Heart left ventricle (tissue), 16 donors: ENCODE results near the gene MRPL19. TPM values are rescaled to one million over a fixed set of nuclear protein-coding genes. Genes with fewer than 3 reads are reported as not detected.

Source experiments
- ATAC-seq, 4 donors: fragments of 200-7000 bp; cut with Tn5 transposase; one replicate each; pipeline ENCODE4 v1.9.1; 2020 to 2022; ENCODE audit warnings: moderate library complexity in 4 of 4, mild to moderate bottlenecking in 3 of 4, moderate number of reproducible peaks in 1 of 4
- DNase-seq, 5 donors: peaks; one replicate each; pipeline ENCODE4 v3.0.0-alpha.2; 2020
- H3K27ac ChIP-seq, 12 donors: fragments of 200-600 bp; sonication (generic) in 4 of 12; one replicate each; pipeline versions ENCODE4 v1.5.0 to v1.8.0; 2016 to 2022; ENCODE audit warnings: mild to moderate bottlenecking in 2 of 12
- H3K27me3 ChIP-seq, 9 donors: fragments of 200-600 bp; sonication (generic) in 2 of 9; one replicate each; pipeline versions ENCODE4 v1.5.1 to v1.8.0; 2016 to 2022; ENCODE audit warnings: mild to moderate bottlenecking in 3 of 9
- H3K36me3 ChIP-seq, 9 donors: fragments of 200-600 bp; sonication (generic) in 2 of 9; one replicate each; pipeline versions ENCODE4 v1.5.0 to v1.8.0; 2018 to 2022; ENCODE audit warnings: mild to moderate bottlenecking in 2 of 9
- H3K4me1 ChIP-seq, 12 donors: fragments of 200-600 bp; sonication (generic) in 4 of 12; one replicate each; pipeline versions ENCODE4 v1.5.0 to v1.8.0; 2016 to 2022; ENCODE audit warnings: mild to moderate bottlenecking in 3 of 12
- H3K4me3 ChIP-seq, 12 donors: fragments of 200-600 bp; sonication (generic) in 4 of 12; one replicate each; pipeline versions ENCODE4 v1.5.0 to v1.8.0; 2017 to 2022; ENCODE audit warnings: mild to moderate bottlenecking in 9 of 12, moderate library complexity in 4 of 12
- H3K9me3 ChIP-seq, 12 donors: fragments of 200-600 bp; sonication (generic) in 4 of 12; one replicate each; pipeline versions ENCODE4 v1.5.0 to v1.8.0; 2016 to 2022; ENCODE audit warnings: mild to moderate bottlenecking in 1 of 12
- CTCF ChIP-seq, 12 donors: fragments of 200-600 bp; sonication (generic) in 4 of 12; IDR thresholded peaks; one replicate each; pipeline versions ENCODE4 v1.5.0 to v1.8.0; 2018 to 2022; ENCODE audit warnings: antibody characterized with exemption in 12 of 12, mild to moderate bottlenecking in 5 of 12
- POLR2A ChIP-seq, 2 donors: fragments of 450-650 bp; IDR thresholded peaks; one replicate each; pipeline ENCODE4 v1.6.1; 2017; ENCODE audit warnings: antibody characterized with exemption in 2 of 2, mild to moderate bottlenecking in 2 of 2, moderate library complexity in 2 of 2
- WGBS, 4 donors: extraction: QIAGEN DNeasy Blood & Tissue Kit in 2 of 4; methylation state at CpG; one replicate each; pipeline versions ENCODE4 v1.1.5 to v1.1.7; 2013 to 2018; 5-methylcytosine and 5-hydroxymethylcytosine counted together
- intact Hi-C, 10 donors: fragments of 100-400 bp; cut with DNase I; formaldehyde crosslinking; loops; one replicate each; pipeline versions ENCODE4 v1.11.1 to v1.14.2; 2022
- polyA plus RNA-seq, 2 donors: library from polyadenylated mRNA; stranded (reverse); fragments of 200-250 nt; gene quantifications; one replicate each; pipeline ENCODE4 v1.2.3, GENCODE V29; 2013
- total RNA-seq, 9 donors: library from RNA; depleted of rRNA in 2 of 9; stranded (reverse); fragments of >200 nt in 2 of 9; fragmentation: NEBNext Ultra II Directional in 3 of 9; extraction: Animal tissue kit (Norgen Biotek cat#: 25700) in 3 of 9; gene quantifications; one replicate each; pipeline versions ENCODE4 v1.1.0 to v1.2.4, GENCODE V29; 2016 to 2023
- donor health status: ischemic (EF 13 %, LVEDD 7.1; RV severe dilation, severe dysfunction).
- donor health status: healthy with polysubstance abuse.
- donor health status: DM: no; HTN: yes; CAD: no.
- donor health status: DM: no; HTN: no; CAD: no.
- donor health status: ischemic (EF 25% LVEDD 6.9; RV normal size, moderate dysfunction).
- donor health status: ischemic (EF 25% LVEDD 5.7; RV mildly dilated, moderate dysfunction).
- donor health status: healthy.
- donor health status: DM: yes; HTN: yes; CAD: no.
- donor health status: ischemic (EF 35%, LVEDD 5.7; RV mildly dilated, moderate dysfunction).
- donor health status: nonischemic (EF 11% LVEDD 7.7; RV severe dilation, severe dysfunction).
- donor health status: DM: yes; HTN: yes; CAD: no.
- donor health status: PGD.
- donor health status: ischemic (EF 29% LVEDD 5.4; RV normal size, mild dysfunction).
- donor health status: nonischemic (EF 23%, LVEDD 6.1; RV moderate dilation, normal function).

Gene MRPL19
- total and polyA plus RNA-seq, 11 donors: 19.7 to 82.8 (median 56.4) TPM

- Histone ChIP-seq H3K27me3 (peaks cover 0 to 7% (median 0%) of the 10 kb centered on the region in 9 donors), H3K36me3 (no peaks in the 10 kb centered on the region), H3K4me3 (no peak overlapping the region), H3K4me1 (no peaks in the 10 kb centered on the region), H3K27ac (no peak overlapping the region), H3K9me3 (peaks cover 0 to 8% (median 0%) of the 10 kb centered on the region in 12 donors)
- intact Hi-C loops: no loop called here
- DNase-seq (no peak), ATAC-seq (no peak)
- TF ChIP-seq CTCF (IDR thresholded peaks at IDR 0.05) (no peak), POLR2A (IDR thresholded peaks at IDR 0.05) (no peak)
- 80 to 88% (median 83%) methylated on average over 1 of the region's 1 CpG for WGBS, 4 donors
These were observed 73.9 kb downstream of the MRPL19 start for GRCh38 chr2:75720525-75720924.

- Histone ChIP-seq H3K4me3 (no peak overlapping the region), H3K27me3 (peaks cover 0 to 21% (median 3%) of the 10 kb centered on the region in 9 donors), H3K36me3 (no peaks in the 10 kb centered on the region), H3K9me3 (peaks cover 0 to 8% (median 0%) of the 10 kb centered on the region in 12 donors), H3K27ac (no peak overlapping the region), H3K4me1 (no peaks in the 10 kb centered on the region)
- DNase-seq (no peak), ATAC-seq (no peak)
- intact Hi-C loops: no loop called here
- TF ChIP-seq POLR2A (IDR thresholded peaks at IDR 0.05): no peak
- TF ChIP-seq CTCF (IDR thresholded peaks at IDR 0.05): no peak
These were observed 76.1 kb downstream of the MRPL19 start for GRCh38 chr2:75722687-75723086.

GRCh38 chr2:75728614-75729419, 82.2 kb downstream of the MRPL19 start:
- ATAC-seq (no peak), DNase-seq (no peak)
- intact Hi-C loops: no loop called here
- TF ChIP-seq POLR2A (IDR thresholded peaks at IDR 0.05) (no peak), CTCF (IDR thresholded peaks at IDR 0.05) (no peak)
- Histone ChIP-seq H3K4me1 (no peaks in the 10 kb centered on the region), H3K9me3 (no peaks in the 10 kb centered on the region), H3K36me3 (no peaks in the 10 kb centered on the region), H3K27me3 (peaks cover 0 to 16% (median 3%) of the 10 kb centered on the region in 9 donors), H3K27ac (no peak overlapping the region), H3K4me3 (no peak overlapping the region)
- 65 to 80% (median 73%) methylated on average over 6 of the region's 6 CpGs for whole genome bisulfite sequencing, 4 donors

GRCh38 chr2:75729861-75730260, 83.3 kb downstream of the MRPL19 start:
- Histone ChIP-seq H3K36me3 (no peaks in the 10 kb centered on the region), H3K4me1 (no peaks in the 10 kb centered on the region), H3K9me3 (no peaks in the 10 kb centered on the region), H3K4me3 (no peak overlapping the region), H3K27ac (no peak overlapping the region), H3K27me3 (peaks cover 0 to 16% (median 3%) of the 10 kb centered on the region in 9 donors)
- TF ChIP-seq CTCF (IDR thresholded peaks at IDR 0.05) (peak in 3 of 12 donors; percentile 12 to 24 (median 22)), POLR2A (IDR thresholded peaks at IDR 0.05) (no peak)
- WGBS, 4 donors: 69 to 80% (median 72%) methylated on average over 5 of the region's 5 CpGs
- no peak for DNase-seq
- no peak for ATAC-seq
- intact Hi-C loops: no loop called here
